Heart left ventricle (tissue), 13 donors: ENCODE results near the gene GTPBP8.

ENCODE experiments used
- POLR2A ChIP-seq, 2 donors: fragments of 450-650 bp; IDR thresholded peaks; one replicate each; pipeline ENCODE4 v1.6.1; 2017; ENCODE audit warnings: antibody characterized with exemption in 2 of 2, mild to moderate bottlenecking in 2 of 2, moderate library complexity in 2 of 2
- TF ChIP-seq, protein P1 (sequence below), 12 donors: fragments of 200-600 bp; sonication (generic) in 4 of 12; IDR thresholded peaks; one replicate each; pipeline versions ENCODE4 v1.5.0 to v1.8.0; 2018 to 2022; ENCODE audit warnings: antibody characterized with exemption in 12 of 12, mild to moderate bottlenecking in 5 of 12
- donor health status: ischemic (EF 13 %, LVEDD 7.1; RV severe dilation, severe dysfunction).
- donor health status: DM: no; HTN: yes; CAD: no.
- donor health status: DM: no; HTN: no; CAD: no.
- donor health status: ischemic (EF 25% LVEDD 6.9; RV normal size, moderate dysfunction).
- donor health status: ischemic (EF 25% LVEDD 5.7; RV mildly dilated, moderate dysfunction).
- donor health status: ischemic (EF 35%, LVEDD 5.7; RV mildly dilated, moderate dysfunction).
- donor health status: nonischemic (EF 11% LVEDD 7.7; RV severe dilation, severe dysfunction).
- donor health status: DM: yes; HTN: yes; CAD: no.
- donor health status: PGD.
- donor health status: ischemic (EF 29% LVEDD 5.4; RV normal size, mild dysfunction).
- donor health status: nonischemic (EF 23%, LVEDD 6.1; RV moderate dilation, normal function).

DNA sequence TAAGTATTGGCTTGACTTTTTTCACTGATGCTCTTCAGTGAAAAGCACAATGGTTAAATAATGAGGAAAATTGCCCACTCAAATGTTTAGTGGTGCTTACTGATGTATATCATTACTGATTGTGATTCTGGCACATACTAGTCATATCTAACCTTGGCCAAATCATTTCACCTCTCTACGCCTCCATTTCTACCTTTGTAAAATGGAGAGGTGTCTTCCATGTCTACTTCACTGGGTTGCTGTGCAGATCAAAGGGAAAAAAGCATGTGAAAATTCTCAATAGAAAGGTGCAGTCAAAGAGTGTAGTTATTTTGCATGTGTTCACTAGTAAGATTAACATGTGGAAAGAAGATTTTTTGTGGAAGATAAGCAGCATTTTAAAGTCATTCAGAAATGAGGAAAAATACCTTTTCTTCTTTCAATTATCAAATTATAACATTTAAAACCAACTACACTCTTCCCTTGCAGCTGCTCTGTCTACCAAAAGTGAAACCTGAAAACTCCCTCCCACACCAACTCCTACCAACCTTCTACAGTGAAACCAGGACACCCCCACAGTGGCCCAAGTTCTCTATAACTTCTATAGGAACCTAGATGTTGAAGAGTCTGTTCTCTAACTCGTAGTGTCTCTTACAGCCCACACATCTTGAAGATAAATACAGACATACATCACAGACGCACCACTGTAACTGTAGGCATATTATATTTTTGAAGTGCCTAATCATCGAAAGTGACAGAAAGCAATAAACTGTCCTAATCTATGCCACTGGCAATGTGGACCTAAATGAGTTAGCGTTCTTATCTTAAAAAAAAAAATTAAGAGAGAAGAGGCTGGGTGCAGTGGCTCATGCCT, 17.2 kb upstream of the GTPBP8 start:
- TF ChIP-seq, protein P1, sequence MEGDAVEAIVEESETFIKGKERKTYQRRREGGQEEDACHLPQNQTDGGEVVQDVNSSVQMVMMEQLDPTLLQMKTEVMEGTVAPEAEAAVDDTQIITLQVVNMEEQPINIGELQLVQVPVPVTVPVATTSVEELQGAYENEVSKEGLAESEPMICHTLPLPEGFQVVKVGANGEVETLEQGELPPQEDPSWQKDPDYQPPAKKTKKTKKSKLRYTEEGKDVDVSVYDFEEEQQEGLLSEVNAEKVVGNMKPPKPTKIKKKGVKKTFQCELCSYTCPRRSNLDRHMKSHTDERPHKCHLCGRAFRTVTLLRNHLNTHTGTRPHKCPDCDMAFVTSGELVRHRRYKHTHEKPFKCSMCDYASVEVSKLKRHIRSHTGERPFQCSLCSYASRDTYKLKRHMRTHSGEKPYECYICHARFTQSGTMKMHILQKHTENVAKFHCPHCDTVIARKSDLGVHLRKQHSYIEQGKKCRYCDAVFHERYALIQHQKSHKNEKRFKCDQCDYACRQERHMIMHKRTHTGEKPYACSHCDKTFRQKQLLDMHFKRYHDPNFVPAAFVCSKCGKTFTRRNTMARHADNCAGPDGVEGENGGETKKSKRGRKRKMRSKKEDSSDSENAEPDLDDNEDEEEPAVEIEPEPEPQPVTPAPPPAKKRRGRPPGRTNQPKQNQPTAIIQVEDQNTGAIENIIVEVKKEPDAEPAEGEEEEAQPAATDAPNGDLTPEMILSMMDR (IDR thresholded peaks at IDR 0.05), result no peak
- TF ChIP-seq POLR2A (IDR thresholded peaks at IDR 0.05), result no peak
